PC-9 (cell line): Measurements from ENCODE around the gene BEST2. TPM values are rescaled to one million over a fixed set of nuclear protein-coding genes. Genes with fewer than 3 reads are reported as not detected.
A peak's percentile ranks its signal among the peaks of the same experiment; 100 is the strongest.

ENCODE experiments used
- Bru-seq: library from RNA; stranded (reverse); fragments of 400-500 nt; gene quantifications from one replicate; lab custom pipeline; 2021; lab: Mats Ljungman, UMichigan
- BruChase-seq, 2 experiments: library from RNA; stranded (reverse); fragments of 400-500 nt; gene quantifications; one replicate each; lab custom pipeline; 2021; lab: Mats Ljungman, UMichigan
- BruUV-seq: library from RNA; stranded (reverse); fragments of 400-500 nt; replicated peaks from 2 replicates; lab custom pipeline; 2021; lab: Mats Ljungman, UMichigan
- CTCF ChIA-PET: fragments of 300-600 bp; sonication (Branson Sonifier 250); formaldehyde crosslinking; loops from one replicate; lab custom pipeline; 2022; ENCODE audit warnings: antibody characterized with exemption; lab: Charles Lee
- POLR2A ChIA-PET: fragments of 300-600 bp; sonication (Branson Sonifier 250); formaldehyde crosslinking; loops from one replicate; lab custom pipeline; 2022; ENCODE audit warnings: antibody characterized with exemption; ENCODE audit not compliant: unreplicated experiment; lab: Charles Lee
- DNase-seq, 2 experiments: peaks; one replicate each; pipeline versions ENCODE4 v3.0.0 to v3.0.0-alpha.2; 2015 to 2022; ENCODE audit warnings: mixed read lengths in 1 of 2
- H2AFZ ChIP-seq: fragments of 200-600 bp; sonication (generic); 2 replicates; pipeline ENCODE4 v1.8.1; 2017; ENCODE audit warnings: antibody characterized with exemption
- H3F3A ChIP-seq: fragments of 200-600 bp; sonication (generic); 2 replicates; pipeline ENCODE4 v1.8.1; 2017; ENCODE audit warnings: antibody characterized with exemption, mild to moderate bottlenecking, low read depth; ENCODE audit not compliant: insufficient read depth
- H3K27ac ChIP-seq: fragments of 200-600 bp; sonication (generic); 2 replicates; pipeline ENCODE4 v1.6.1; 2016; ENCODE audit warnings: mixed run types
- H3K27me3 ChIP-seq: fragments of 200-600 bp; sonication (generic); 2 replicates; pipeline ENCODE4 v1.6.1; 2016; ENCODE audit warnings: low read depth, mixed run types; ENCODE audit not compliant: insufficient read depth
- H3K36me3 ChIP-seq: fragments of 200-600 bp; sonication (generic); 2 replicates; pipeline ENCODE4 v1.6.1; 2016; ENCODE audit warnings: low read depth, mixed run types
- H3K4me1 ChIP-seq: fragments of 200-600 bp; sonication (generic); replicated peaks from 2 replicates; pipeline ENCODE4 v1.6.1; 2016; ENCODE audit warnings: mixed run types; ENCODE audit not compliant: insufficient read depth
- H3K4me2 ChIP-seq: fragments of 200-600 bp; sonication (generic); 2 replicates; pipeline ENCODE4 v1.6.1; 2017; ENCODE audit warnings: mixed run types
- H3K4me3 ChIP-seq: fragments of 200-600 bp; sonication (generic); 2 replicates; pipeline ENCODE4 v1.6.1; 2016; ENCODE audit warnings: mixed run types
- H3K79me2 ChIP-seq: fragments of 200-600 bp; sonication (generic); 2 replicates; pipeline ENCODE4 v1.6.1; 2017; ENCODE audit warnings: low read depth, mixed run types
- H3K9me2 ChIP-seq: fragments of 200-600 bp; sonication (generic); 2 replicates; pipeline ENCODE4 v1.8.1; 2017; ENCODE audit warnings: mild to moderate bottlenecking; ENCODE audit not compliant: insufficient read depth
- H3K9me3 ChIP-seq: fragments of 200-600 bp; sonication (generic); 2 replicates; pipeline ENCODE4 v1.8.1; 2016; ENCODE audit warnings: low read depth; ENCODE audit not compliant: insufficient read depth
- H4K20me1 ChIP-seq: fragments of 200-600 bp; sonication (generic); 2 replicates; pipeline ENCODE4 v1.8.1; 2017; ENCODE audit not compliant: insufficient read depth
- EZH2 ChIP-seq: fragments of 200-600 bp; sonication (generic); IDR thresholded peaks from 2 replicates; pipeline ENCODE4 v1.8.0; 2017; ENCODE audit warnings: antibody characterized with exemption, low read depth
- intact Hi-C: fragments of 100-400 bp; cut with micrococcal nuclease; formaldehyde crosslinking; loops from one replicate; pipeline ENCODE4 v1.10.0; 2022; ENCODE audit not compliant: unreplicated experiment
- long read RNA-seq: library from polyadenylated mRNA; stranded (forward); transcript quantifications from one replicate; pipeline ENCODE4 v2.0.0, GENCODE V29; 2022
- total RNA-seq: library from RNA; stranded (reverse); gene quantifications from 2 replicates; pipeline ENCODE4 v1.2.3, GENCODE V29; 2021
- TF ChIP-seq, protein P1 (sequence below): fragments of 200-600 bp; sonication (generic); conservative IDR thresholded peaks from 2 replicates; pipeline ENCODE4 v1.6.1; 2017; ENCODE audit warnings: mixed run types, antibody characterized with exemption, mild to moderate bottlenecking, moderate library complexity

The BEST2 gene
- total RNA-seq: not detected in 2 replicates
- Bru-seq, nascent RNA: percentile 12 among the genes with signal in this experiment
- not detected for BruChase-seq, experiment 1, labeled RNA remaining after a 2-hour chase
- BruChase-seq, experiment 2, labeled RNA remaining after a 6-hour chase: percentile 9 among the genes with signal in this experiment
- long read RNA-seq: 0 reads

DNA sequence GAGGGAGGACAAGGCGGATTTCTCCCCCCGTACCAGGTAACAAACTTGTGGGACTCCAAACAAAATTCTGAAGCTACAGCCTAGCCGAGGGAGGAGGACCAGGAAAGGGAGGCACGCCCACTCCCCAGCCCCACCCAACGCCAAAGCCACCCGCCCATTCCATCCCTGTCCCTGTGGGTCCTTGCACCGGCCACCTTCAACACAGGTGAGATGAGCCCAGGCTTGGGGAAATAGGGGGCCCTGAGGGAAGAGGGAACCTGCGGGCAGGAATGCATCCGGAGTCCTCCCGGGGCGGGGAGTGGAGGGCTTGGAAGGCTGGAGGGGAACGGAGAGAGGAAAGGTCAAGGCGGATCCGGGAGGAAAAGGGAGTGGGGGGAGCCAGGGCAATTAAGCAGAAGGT, at the start of gene BEST2:
Gene BEST2, plus strand, starts transcription at position 157 of the 400 bp plus-strand sequence. CDS start 802 bp downstream, outside the sequence.
- ChIA-PET CTCF (no interaction called here), POLR2A (no interaction called here)
- H3K4me3 ChIP-seq: no peak within 1 kb of the TSS
- peaks cover 8% of the 10 kb centered on the region; the same call in 1 of the 2 replicates for H3K36me3 ChIP-seq
- intact Hi-C loops: no loop called here
- H3K27ac ChIP-seq: no peak within 1 kb of the TSS
- H3K4me1 ChIP-seq: no peaks in the 10 kb centered on the region
- no peak for TF ChIP-seq EZH2
- TF ChIP-seq, protein P1, sequence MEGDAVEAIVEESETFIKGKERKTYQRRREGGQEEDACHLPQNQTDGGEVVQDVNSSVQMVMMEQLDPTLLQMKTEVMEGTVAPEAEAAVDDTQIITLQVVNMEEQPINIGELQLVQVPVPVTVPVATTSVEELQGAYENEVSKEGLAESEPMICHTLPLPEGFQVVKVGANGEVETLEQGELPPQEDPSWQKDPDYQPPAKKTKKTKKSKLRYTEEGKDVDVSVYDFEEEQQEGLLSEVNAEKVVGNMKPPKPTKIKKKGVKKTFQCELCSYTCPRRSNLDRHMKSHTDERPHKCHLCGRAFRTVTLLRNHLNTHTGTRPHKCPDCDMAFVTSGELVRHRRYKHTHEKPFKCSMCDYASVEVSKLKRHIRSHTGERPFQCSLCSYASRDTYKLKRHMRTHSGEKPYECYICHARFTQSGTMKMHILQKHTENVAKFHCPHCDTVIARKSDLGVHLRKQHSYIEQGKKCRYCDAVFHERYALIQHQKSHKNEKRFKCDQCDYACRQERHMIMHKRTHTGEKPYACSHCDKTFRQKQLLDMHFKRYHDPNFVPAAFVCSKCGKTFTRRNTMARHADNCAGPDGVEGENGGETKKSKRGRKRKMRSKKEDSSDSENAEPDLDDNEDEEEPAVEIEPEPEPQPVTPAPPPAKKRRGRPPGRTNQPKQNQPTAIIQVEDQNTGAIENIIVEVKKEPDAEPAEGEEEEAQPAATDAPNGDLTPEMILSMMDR: no peak
- no peaks in the 10 kb centered on the region for H4K20me1 ChIP-seq
- no TSS peak for BruUV-seq
- H2AFZ ChIP-seq: no peak within 1 kb of the TSS
- H3K27me3 ChIP-seq: peaks cover 18% of the 10 kb centered on the region
- H3K9me3 ChIP-seq: no peaks in the 10 kb centered on the region
- H3K79me2 ChIP-seq: no peaks in the 10 kb centered on the region
- DNase-seq: no peak
- H3K4me2 ChIP-seq: no peak within 1 kb of the TSS
- H3K9me2 ChIP-seq: no peaks in the 10 kb centered on the region
- H3F3A ChIP-seq: peaks cover 14% of the 10 kb centered on the region

DNA sequence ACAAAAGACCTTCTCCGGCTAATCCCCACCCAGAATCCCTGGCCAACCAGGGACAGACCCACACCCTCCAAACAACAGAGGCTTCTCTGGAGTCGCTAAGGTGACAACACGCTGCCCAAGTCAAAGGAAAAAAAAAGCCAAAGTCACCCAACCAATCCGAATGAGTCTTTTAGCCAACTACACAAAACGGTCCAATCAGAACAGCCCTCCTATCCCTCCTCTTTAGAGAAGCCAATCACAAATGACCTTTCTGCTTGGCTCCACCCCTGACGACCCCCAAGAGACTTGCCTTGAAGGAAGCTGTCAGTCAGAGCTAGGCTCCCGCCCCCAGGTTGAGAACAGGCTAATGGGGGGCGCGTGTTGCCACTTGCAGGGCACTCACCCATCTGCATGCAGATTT, 48.5 kb upstream of the BEST2 start:
- H3K36me3 ChIP-seq: peaks cover 38% of the 10 kb centered on the region
- CTCF ChIA-PET: no interaction called here
- H3K9me3 ChIP-seq: no peaks in the 10 kb centered on the region
- no peaks in the 10 kb centered on the region for H3K79me2 ChIP-seq
- H2AFZ ChIP-seq: no peak overlapping the region
- no TSS peak for BruUV-seq
- intact Hi-C loops: no loop called here
- H3K4me1 ChIP-seq: no peaks in the 10 kb centered on the region
- H3K27ac ChIP-seq: no peak overlapping the region
- POLR2A ChIA-PET: no interaction called here
- H3F3A ChIP-seq: peaks cover 40% of the 10 kb centered on the region
- DNase-seq: peak in 1 of 2 experiments; percentile 38
- H3K4me3 ChIP-seq: no peak overlapping the region
- peaks cover 18% of the 10 kb centered on the region; the same call in 1 of the 2 replicates for H4K20me1 ChIP-seq
- no peaks in the 10 kb centered on the region for H3K9me2 ChIP-seq
- H3K27me3 ChIP-seq: no peaks in the 10 kb centered on the region
- TF ChIP-seq, protein P1: no peak
- TF ChIP-seq EZH2: no peak
- H3K4me2 ChIP-seq: no peak overlapping the region

DNA sequence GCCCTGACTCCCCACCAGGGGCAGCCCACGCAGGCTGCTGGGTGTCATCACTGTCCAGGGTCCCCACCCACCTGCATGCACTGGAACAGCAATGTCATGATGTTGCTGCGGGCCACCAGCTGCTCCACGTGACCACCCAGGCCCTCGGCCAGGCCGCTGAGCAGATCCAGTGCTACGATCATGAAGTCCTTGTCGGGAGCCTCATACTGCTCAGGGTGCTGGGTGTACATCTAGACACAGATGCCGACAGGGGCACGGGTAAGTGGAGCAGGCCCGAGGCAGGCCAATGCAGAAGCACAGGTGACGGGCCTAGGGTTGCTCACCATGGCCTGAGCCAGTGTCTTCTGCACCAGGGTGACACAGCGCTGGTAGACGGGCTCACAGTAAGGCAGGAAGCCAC, 46.4 kb upstream of the BEST2 start:
- Histone ChIP-seq H3K4me2 (no peak overlapping the region), H3K27ac (no peak overlapping the region), H4K20me1 (peaks cover 18% of the 10 kb centered on the region; the same call in 1 of the 2 replicates), H3K4me1 (no peaks in the 10 kb centered on the region), H3K79me2 (no peaks in the 10 kb centered on the region), H3K36me3 (peaks cover 45% of the 10 kb centered on the region), H3K4me3 (no peak overlapping the region), H3K9me2 (no peaks in the 10 kb centered on the region), H3K27me3 (no peaks in the 10 kb centered on the region), H2AFZ (no peak overlapping the region), H3K9me3 (no peaks in the 10 kb centered on the region), H3F3A (peaks cover 27% of the 10 kb centered on the region)
- intact Hi-C loops: no loop called here
- no peak for TF ChIP-seq EZH2
- TF ChIP-seq, protein P1: no peak
- no peak for DNase-seq
- BruUV-seq: no TSS peak
- ChIA-PET CTCF (no interaction called here), POLR2A (no interaction called here)
